ENCODE measurements around the gene SLC1A1.

SLC1A1 gene

DNA sequence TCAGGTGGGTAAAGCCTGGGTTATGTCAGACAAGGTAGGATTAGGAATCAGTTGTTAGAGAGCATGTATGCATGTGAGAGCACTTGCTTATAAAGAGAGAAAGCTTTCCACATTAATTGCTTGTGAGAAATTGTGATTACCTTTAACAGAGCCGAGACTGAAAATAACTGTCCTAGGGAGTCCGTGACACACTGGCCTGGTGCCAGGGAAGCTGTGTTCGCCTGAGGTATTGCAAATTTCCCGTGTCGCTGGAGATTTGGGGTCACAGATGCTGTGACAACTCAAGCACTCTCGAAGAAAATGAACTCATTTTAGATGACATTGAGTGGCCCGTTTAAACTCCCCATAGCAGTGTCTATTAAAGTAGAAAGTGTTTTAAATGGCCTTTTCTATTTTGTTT, 9.6 kb downstream of the SLC1A1 start:
- POLR2A ChIA-PET: no interaction called here
- TF ChIP-seq, protein P1, sequence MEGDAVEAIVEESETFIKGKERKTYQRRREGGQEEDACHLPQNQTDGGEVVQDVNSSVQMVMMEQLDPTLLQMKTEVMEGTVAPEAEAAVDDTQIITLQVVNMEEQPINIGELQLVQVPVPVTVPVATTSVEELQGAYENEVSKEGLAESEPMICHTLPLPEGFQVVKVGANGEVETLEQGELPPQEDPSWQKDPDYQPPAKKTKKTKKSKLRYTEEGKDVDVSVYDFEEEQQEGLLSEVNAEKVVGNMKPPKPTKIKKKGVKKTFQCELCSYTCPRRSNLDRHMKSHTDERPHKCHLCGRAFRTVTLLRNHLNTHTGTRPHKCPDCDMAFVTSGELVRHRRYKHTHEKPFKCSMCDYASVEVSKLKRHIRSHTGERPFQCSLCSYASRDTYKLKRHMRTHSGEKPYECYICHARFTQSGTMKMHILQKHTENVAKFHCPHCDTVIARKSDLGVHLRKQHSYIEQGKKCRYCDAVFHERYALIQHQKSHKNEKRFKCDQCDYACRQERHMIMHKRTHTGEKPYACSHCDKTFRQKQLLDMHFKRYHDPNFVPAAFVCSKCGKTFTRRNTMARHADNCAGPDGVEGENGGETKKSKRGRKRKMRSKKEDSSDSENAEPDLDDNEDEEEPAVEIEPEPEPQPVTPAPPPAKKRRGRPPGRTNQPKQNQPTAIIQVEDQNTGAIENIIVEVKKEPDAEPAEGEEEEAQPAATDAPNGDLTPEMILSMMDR (IDR thresholded peaks at IDR 0.05; ENCODE audit: insufficient read depth, low read length, missing control alignments): no peak
- CTCF ChIA-PET: no interaction called here
- H3K4me3 ChIP-seq (ENCODE audit: low read depth, low read length): no peak overlapping the region
- no peak for DNase-seq (ENCODE audit: low read depth, low spot score)

DNA sequence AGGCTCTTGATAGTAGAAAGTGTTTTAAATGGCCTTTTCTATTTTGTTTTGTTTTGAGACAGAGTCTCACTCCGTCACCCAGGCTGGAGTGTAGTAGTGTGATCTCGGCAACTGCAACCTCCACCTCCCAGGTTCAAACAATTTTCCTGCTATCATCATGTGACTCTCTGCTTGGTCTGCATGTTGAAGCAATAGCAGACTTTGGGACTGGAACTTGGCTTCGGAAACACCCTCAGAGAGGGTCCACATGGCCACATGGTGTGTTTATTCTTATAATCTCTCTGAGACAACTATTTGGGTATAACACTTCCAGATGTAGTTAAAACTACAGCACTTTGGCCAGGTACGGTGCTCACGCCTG, 10.9 kb downstream of the SLC1A1 start:
- ChIA-PET CTCF (no interaction called here), POLR2A (no interaction called here)
- TF ChIP-seq, protein P1 (IDR thresholded peaks at IDR 0.05; ENCODE audit: insufficient read depth, low read length, missing control alignments): no peak
- DNase-seq (ENCODE audit: low read depth, low spot score): no peak
- no peak overlapping the region for H3K4me3 ChIP-seq (ENCODE audit: low read depth, low read length)

DNA sequence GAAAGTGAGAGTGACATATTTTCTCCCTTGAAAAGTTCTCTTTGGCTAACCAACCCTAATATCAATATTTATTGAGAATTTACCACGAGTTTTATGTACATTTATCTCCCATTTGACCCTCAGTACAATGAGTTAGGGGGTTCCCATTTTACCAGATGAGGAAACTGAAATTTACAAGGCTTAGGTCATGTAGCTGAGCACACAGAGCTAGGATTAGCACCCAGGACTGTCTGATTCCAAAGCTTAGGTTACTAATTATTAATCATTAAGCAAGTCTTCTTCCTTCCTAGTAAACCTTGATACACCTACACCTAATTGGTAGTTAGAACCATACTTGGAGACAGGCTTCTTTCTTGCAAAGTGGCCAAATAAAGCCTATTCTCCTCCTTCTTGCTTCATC, 12.2 kb downstream of the SLC1A1 start:
- DNase-seq (ENCODE audit: low read depth, low spot score): no peak
- no peak overlapping the region for H3K4me3 ChIP-seq (ENCODE audit: low read depth, low read length)
- ChIA-PET CTCF (interaction anchor here (1.0 kb wide), 1 partner anchor 9 kb away, joined by 3 read pairs; no protein-coding TSS in a partner anchor), POLR2A (no interaction called here)
- TF ChIP-seq, protein P1 (IDR thresholded peaks at IDR 0.05; ENCODE audit: insufficient read depth, low read length, missing control alignments): no peak

DNA sequence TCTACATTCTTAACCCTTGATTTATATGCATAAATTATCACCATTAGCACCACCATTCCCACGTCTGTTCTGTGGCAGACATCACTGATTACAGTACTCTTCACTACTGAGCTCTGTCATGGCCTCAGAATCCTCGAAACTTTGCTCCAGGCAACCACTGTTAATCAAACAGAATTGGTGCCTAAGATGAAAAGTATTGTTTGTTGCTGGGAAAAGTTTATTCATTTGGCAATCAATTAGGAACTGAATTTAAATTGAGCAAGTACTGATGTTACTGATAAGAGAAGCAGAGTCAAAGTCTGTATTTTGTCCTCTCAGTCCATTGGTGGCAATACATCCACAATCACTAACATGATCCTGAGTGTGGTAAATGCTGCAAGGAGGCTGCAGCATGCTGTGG, 12.8 kb downstream of the SLC1A1 start:
- DNase-seq (ENCODE audit: low read depth, low spot score): no peak
- TF ChIP-seq, protein P1 (IDR thresholded peaks at IDR 0.05; ENCODE audit: insufficient read depth, low read length, missing control alignments): no peak
- POLR2A ChIA-PET: no interaction called here
- CTCF ChIA-PET: interaction anchor here (1.0 kb wide), 1 partner anchor 8 kb away, joined by 3 read pairs; no protein-coding TSS in a partner anchor
- no peak overlapping the region for H3K4me3 ChIP-seq (ENCODE audit: low read depth, low read length)

DNA sequence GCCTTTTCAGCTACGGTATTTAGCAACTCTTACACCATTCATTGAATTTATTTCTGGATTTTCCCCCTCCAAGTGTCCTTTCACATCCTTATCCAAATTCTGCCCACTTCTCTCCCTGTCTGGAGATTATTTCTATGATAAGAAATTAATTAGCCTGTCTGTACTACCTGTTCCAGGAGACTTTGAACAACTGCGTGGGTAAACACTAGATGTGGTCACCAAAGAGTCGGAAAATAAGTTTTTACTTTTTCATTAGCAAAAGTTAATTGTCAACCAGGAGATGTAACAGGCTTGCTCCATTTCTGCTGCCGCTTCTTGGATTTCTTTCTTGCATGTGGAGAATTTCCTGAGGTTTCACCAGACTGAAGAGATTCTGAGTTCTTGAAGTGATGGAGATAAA, 14.0 kb downstream of the SLC1A1 start:
- TF ChIP-seq, protein P1 (IDR thresholded peaks at IDR 0.05; ENCODE audit: insufficient read depth, low read length, missing control alignments): no peak
- no peak for DNase-seq (ENCODE audit: low read depth, low spot score)
- POLR2A ChIA-PET: no interaction called here
- no peak overlapping the region for H3K4me3 ChIP-seq (ENCODE audit: low read depth, low read length)
- CTCF ChIA-PET: interaction anchor here (1.7 kb wide), 1 partner anchor 16 kb away, joined by 4 read pairs; no protein-coding TSS in a partner anchor

DNA sequence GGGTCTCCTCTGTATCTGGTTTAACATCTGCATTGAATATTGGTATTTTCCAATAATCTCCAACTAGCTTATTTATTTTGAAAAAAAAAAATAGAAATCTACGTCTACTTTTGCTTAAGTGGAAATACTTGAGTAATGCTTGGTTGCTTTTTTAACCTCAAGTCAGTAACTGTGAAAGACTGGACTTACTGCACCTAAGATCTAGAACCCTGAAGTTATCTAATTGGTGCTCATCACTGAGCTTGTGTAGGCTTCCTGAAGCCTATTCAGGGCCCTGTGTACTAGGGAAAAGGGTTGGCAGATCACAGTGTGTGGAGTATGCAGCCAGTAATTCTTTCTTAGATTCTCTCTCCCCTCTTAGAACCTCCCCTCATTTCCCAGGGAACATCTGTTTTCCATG, 16.2 kb downstream of the SLC1A1 start:
- CTCF ChIA-PET: interaction anchor here (1.8 kb wide), 1 partner anchor 15 kb away, joined by 5 read pairs; no protein-coding TSS in a partner anchor
- TF ChIP-seq, protein P1 (IDR thresholded peaks at IDR 0.05; ENCODE audit: insufficient read depth, low read length, missing control alignments): no peak

More for the DNA sequence above, 16.2 kb downstream of the SLC1A1 start:
- DNase-seq (ENCODE audit: low read depth, low spot score): no peak
- POLR2A ChIA-PET: no interaction called here
- no peak overlapping the region for H3K4me3 ChIP-seq (ENCODE audit: low read depth, low read length)

All from AG04449 (cell line).